Suppressor macrophage treated with lipopolysaccharide for 4 hours (primary cell): ENCODE data around the gene NUP155.
"Not testable (repeated sequence)": the region's sequence is repeated elsewhere in the genome, so short reads cannot be mapped to it uniquely, and the experiment has no call there.

ENCODE experiments used
- DNase-seq: peaks from one replicate; pipeline ENCODE4 v3.0.0-alpha.2; 2020

The NUP155 gene

GRCh38 chr5:37275511-37275910 is 95.4 kb downstream of the NUP155 start:
- no peak for DNase-seq

GRCh38 chr5:37272511-37272910 is 98.4 kb downstream of the NUP155 start:
- DNase-seq, result no peak

- not testable (repeated sequence) for DNase-seq
Measured at GRCh38 chr5:37268100-37268499, 102.8 kb downstream of the NUP155 start.

DNA sequence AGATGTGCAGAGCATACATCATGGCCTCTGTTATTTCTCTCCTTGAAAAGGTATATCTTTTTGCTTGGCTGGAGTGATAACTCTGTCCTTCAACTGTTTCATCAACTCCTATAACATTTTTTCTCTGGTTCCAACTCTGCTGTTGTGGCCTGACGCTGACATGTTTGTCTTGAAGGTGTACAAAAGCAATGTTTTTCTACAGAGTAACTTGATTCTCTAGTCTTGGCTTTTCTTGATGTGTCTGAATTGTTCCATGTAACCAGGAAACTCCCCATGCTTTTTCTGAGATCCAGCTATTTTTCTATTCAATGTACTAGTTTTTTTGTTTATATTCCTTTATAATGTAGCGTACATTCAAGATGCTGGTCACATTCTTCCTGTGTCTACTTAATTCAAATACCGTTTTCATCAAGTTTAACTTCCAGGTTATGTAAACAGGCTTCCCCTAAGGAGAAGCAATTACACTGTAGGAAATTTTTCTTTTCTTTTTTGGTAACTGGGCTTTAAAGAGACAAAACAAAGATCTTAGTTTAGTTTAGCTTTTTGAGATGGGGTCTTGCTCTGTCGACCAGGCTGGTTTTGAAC is 115.0 kb downstream of the NUP155 start:
- no peak for DNase-seq

- DNase-seq, result no peak
Measured at GRCh38 chr5:37254581-37254980, 116.3 kb downstream of the NUP155 start.

DNA sequence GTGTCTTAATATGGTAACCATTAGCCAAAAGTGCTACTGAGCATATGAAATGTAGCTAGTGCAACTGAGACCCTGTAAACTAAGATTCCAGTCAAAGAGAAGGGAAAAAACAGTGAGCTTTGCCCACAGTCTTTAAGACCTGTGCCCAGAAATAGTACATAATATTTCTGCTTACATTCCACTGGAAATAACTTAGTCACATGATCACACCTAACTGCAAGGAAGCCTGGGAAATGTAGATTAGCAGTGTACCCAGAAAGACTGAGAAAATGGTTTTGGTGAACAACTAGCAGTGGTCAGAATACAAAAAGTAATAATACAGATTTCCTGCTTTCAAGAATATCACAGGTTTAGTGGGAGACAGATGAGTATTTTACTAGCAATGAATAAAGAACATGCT is 119.2 kb downstream of the NUP155 start:
- no peak for DNase-seq

DNA sequence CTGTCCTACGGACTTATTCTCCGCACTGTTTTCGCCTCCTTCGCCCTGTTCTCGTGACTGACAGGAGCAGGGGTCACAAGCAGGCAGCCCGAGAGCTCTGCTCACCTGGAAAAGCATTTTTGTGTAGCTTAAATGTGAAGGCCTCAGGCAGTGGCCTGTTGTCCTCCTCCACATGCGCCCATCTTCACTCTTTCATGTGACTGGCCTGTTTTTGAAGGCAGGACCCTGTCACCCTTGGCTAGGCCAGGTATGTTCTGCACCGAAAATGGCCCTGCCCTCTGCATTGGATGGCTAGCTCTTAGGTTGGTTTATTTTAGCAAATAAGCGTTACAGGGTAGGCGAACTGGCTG is 121.1 kb downstream of the NUP155 start:
- no peak for DNase-seq

DNA sequence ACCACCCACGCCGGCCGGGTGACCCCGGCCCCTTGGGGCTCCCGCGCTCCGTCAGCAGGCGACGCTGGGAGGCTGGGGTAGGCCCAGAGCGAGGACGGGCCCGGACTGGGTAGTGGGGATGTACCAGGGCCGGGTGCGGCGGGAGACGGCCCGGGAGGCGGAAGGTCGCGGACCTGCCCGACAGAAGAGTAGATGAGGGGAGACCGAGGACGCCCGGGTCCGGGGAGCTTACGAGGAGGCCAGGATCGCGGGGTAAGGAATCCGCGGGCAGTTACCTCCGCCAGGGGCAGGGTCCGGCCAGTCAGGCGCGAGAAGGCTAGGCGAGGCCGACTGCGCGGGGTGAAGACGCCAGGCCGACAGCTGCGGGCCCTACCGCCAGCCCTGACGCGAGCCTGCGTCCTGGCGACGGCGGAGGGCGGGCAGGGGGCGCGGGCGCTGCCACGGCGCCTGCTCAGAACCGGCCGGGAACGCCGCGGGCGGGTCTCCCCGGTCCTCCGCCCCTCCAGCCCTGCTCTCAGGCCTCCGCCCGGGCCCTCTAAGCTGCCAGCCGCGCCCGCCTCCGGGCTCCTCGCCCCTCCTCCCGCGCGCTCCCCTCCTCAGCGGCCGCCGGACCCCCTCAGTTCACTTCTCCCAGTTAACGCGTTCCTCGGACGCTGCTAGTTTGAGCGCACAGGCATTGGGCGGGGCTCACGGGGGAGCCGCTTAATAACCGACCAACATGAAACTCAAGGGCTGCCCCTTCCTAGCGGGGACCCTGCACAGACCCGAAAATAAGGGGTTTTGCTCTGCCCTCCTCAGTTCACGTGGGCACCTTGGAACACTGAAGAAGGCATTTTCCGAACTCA is 121.7 kb downstream of the NUP155 start, which contains the start of gene CPLANE1:
Gene CPLANE1 (minus strand): TSS at position 407 of the 845 bp plus-strand sequence. CDS start 1,678 bp downstream, outside the sequence.
- peak; percentile 82 for DNase-seq

DNA sequence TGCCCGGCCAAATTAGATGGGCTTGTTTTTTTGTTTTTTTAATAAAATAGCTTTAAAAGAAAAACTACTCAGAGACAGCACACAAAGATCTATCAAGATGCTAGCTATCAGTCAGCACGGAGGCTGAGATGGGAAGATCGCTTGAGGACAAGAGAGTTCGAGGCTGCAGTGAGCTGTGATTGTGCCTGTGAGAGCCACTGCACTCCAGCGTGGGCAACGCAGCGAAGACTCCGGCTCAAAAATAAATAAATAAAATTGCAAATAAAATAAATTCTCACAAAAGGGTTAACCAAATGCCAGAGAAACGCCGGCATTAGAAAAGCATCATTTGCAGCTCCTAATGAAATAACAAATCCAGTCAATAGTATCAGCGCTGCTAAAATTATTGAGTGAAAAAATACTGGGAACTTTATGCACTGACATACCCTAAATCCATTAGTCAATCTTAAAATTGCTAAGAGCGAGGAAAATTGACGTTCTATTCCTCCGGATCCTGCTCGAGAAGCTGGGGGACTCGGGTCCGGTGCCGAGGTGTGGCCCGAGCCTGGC is 122.4 kb downstream of the NUP155 start:
- peak; percentile 5 for DNase-seq

DNA sequence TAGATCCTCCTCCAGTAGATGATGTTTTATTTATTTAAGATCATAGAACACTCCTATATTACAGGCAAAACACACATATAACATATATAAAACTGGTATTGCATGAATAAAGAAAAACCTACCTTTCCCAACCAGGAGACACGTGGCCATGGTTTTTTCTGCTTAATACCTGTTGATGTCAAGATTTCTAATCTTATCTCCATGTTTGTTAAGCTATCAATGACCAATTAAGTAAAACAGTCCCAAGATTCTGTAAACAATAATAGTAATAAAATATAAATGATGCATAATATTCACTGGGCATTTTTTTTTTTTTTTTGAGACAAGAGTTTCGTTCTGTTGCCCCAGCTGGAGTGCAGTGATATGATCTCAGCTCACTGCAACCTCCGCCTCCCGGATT is 123.4 kb downstream of the NUP155 start:
- no peak for DNase-seq

GRCh38 chr5:37247036-37247435 is 123.9 kb downstream of the NUP155 start:
- DNase-seq, result no peak
